Right atrium auricular region (tissue), 2 donors: Measurements from ENCODE around the gene IFNGR2. TPM values are rescaled to one million over a fixed set of nuclear protein-coding genes. Genes with fewer than 3 reads are reported as not detected.

Experiments used
- DNase-seq: peaks from one replicate; pipeline ENCODE4 v3.0.0-alpha.2; 2019; ENCODE audit warnings: low spot score
- H3K27ac ChIP-seq, 2 donors: fragments of 200-600 bp; sonication (generic); 1 replicate in 1 of 2; 2 replicates in 1 of 2; pipeline ENCODE4 v1.5.1; 2016 to 2019
- H3K27me3 ChIP-seq, 2 donors: fragments of 200-600 bp; sonication (generic); one replicate each; pipeline versions ENCODE4 v1.5.1 to v1.6.0; 2017 to 2019
- H3K36me3 ChIP-seq: fragments of 200-600 bp; sonication (generic); one replicate; pipeline ENCODE4 v1.5.1; 2016
- H3K4me1 ChIP-seq, 2 donors: fragments of 200-600 bp; sonication (generic); one replicate each; pipeline versions ENCODE4 v1.5.1 to v1.6.0; 2017 to 2019
- H3K4me3 ChIP-seq, 2 donors: fragments of 200-600 bp; sonication (generic); 1 replicate in 1 of 2; 2 replicates in 1 of 2; pipeline ENCODE4 v1.5.1; 2017 to 2019; ENCODE audit warnings: mild to moderate bottlenecking in 1 of 2, moderate library complexity in 1 of 2
- H3K9me3 ChIP-seq, 2 donors: fragments of 200-600 bp; sonication (generic); one replicate each; pipeline ENCODE4 v1.5.1; 2019
- total RNA-seq, 2 donors: library from RNA; depleted of rRNA; stranded (reverse); fragments of >200 nt; gene quantifications; one replicate each; pipeline ENCODE4 v1.1.0, GENCODE V29; 2016
- TF ChIP-seq, protein P1 (sequence below), 2 donors: fragments of 200-600 bp; sonication (generic); IDR thresholded peaks; one replicate each; pipeline ENCODE4 v1.5.1; 2019; ENCODE audit warnings: antibody characterized with exemption in 2 of 2

IFNGR2 gene, protein sequence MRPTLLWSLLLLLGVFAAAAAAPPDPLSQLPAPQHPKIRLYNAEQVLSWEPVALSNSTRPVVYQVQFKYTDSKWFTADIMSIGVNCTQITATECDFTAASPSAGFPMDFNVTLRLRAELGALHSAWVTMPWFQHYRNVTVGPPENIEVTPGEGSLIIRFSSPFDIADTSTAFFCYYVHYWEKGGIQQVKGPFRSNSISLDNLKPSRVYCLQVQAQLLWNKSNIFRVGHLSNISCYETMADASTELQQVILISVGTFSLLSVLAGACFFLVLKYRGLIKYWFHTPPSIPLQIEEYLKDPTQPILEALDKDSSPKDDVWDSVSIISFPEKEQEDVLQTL
- 10 to 100 TPM; 40.2 to 47.3 TPM for total RNA-seq

DNA sequence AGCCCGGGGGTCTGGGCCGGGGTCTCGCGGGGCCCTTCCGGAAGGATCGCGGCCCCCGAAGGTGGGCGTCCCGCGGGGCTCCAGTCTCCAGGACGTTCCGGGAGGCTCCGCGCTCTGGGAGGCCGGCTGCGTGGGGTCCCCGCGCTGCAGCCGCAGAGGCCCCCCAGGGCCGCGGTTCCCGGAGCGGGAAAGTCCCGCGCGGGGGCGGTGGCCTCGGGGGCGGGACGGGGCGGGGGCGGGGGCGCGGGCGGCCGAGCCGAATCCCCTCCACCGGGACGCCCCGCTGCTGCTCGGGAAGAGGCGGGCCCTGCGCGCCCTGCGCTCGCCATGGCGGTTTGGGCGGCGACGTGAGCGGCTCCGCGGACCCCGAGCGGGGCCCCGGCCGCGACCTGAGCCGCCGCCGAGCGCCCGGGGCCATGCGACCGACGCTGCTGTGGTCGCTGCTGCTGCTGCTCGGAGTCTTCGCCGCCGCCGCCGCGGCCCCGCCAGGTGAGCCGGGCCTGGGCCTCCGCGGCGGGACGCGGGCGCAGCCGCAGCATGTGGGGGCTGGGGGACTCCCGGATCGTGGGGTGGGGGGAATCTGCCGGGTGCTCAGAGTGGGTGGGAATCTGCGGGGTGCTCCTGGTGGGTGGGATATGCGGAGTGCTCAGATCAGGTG is at the start of gene IFNGR2:
Gene IFNGR2 (plus strand): TSS at position 286 of the 658 bp plus-strand sequence. CDS start 131 bp downstream, at position 417.
- TF ChIP-seq, protein P1, sequence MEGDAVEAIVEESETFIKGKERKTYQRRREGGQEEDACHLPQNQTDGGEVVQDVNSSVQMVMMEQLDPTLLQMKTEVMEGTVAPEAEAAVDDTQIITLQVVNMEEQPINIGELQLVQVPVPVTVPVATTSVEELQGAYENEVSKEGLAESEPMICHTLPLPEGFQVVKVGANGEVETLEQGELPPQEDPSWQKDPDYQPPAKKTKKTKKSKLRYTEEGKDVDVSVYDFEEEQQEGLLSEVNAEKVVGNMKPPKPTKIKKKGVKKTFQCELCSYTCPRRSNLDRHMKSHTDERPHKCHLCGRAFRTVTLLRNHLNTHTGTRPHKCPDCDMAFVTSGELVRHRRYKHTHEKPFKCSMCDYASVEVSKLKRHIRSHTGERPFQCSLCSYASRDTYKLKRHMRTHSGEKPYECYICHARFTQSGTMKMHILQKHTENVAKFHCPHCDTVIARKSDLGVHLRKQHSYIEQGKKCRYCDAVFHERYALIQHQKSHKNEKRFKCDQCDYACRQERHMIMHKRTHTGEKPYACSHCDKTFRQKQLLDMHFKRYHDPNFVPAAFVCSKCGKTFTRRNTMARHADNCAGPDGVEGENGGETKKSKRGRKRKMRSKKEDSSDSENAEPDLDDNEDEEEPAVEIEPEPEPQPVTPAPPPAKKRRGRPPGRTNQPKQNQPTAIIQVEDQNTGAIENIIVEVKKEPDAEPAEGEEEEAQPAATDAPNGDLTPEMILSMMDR (IDR thresholded peaks at IDR 0.05): no peak
- Histone ChIP-seq H3K4me1 (peaks cover 0 to 27% of the 10 kb centered on the region in 2 donors), H3K36me3 (no peaks in the 10 kb centered on the region), H3K27ac (peak within 1 kb of the TSS; percentile 95 to 97), H3K4me3 (peak within 1 kb of the TSS; percentile 92 to 99), H3K27me3 (no peaks in the 10 kb centered on the region), H3K9me3 (no peaks in the 10 kb centered on the region)
- no peak for DNase-seq

DNA sequence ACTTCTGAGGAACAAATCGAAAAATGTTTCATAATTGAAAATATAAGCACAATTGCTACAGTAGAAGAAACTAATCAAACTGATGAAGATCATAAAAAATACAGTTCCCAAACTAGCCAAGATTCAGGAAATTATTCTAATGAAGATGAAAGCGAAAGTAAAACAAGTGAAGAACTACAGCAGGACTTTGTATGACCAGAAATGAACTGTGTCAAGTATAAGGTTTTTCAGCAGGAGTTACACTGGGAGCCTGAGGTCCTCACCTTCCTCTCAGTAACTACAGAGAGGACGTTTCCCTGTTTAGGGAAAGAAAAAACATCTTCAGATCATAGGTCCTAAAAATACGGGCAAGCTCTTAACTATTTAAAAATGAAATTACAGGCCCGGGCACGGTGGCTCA is 47.9 kb upstream of the IFNGR2 start:
- no peaks in the 10 kb centered on the region for H3K27me3 ChIP-seq
- DNase-seq: no peak
- no peaks in the 10 kb centered on the region for H3K9me3 ChIP-seq
- H3K4me1 ChIP-seq: peaks cover 0 to 4% of the 10 kb centered on the region in 2 donors
- H3K27ac ChIP-seq: no peak overlapping the region
- no peak overlapping the region for H3K4me3 ChIP-seq
- TF ChIP-seq, protein P1 (IDR thresholded peaks at IDR 0.05): no peak
- peaks cover 27% of the 10 kb centered on the region for H3K36me3 ChIP-seq

DNA sequence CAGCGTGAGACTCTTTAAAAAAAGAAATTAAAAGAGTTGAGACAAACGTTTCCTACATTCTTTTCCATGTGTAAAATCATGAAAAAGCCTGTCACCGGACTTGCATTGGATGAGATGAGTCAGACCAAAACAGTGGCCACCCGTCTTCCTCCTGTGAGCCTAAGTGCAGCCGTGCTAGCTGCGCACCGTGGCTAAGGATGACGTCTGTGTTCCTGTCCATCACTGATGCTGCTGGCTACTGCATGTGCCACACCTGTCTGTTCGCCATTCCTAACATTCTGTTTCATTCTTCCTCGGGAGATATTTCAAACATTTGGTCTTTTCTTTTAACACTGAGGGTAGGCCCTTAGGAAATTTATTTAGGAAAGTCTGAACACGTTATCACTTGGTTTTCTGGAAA is 47.2 kb upstream of the IFNGR2 start:
- no peak for DNase-seq
- Histone ChIP-seq H3K4me3 (no peak overlapping the region), H3K9me3 (no peaks in the 10 kb centered on the region), H3K4me1 (peaks cover 0 to 10% of the 10 kb centered on the region in 2 donors), H3K36me3 (peaks cover 27% of the 10 kb centered on the region), H3K27me3 (no peaks in the 10 kb centered on the region), H3K27ac (no peak overlapping the region)
- TF ChIP-seq, protein P1 (IDR thresholded peaks at IDR 0.05): no peak

DNA sequence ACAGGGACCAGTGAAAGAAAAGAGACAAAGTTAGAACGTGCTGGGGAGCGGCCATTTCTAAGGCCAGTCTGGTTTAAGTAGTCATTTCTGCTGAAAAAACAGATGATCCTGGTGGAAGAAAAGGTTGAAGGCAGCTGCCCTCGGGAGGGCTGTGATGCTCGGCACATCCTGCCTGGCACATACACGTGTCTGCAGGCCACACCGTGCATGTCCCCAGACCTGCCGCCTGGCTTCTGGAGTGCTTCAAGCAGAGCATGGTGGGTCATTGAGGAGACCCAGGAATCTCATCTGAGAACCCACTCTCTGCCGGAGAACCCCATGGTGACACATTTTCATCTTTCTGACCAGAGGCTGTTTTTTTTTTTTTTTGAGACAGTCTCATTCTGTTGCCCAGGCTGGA is 46.0 kb upstream of the IFNGR2 start:
- no peaks in the 10 kb centered on the region for H3K27me3 ChIP-seq
- DNase-seq: no peak
- no peak overlapping the region for H3K27ac ChIP-seq
- no peak overlapping the region for H3K4me3 ChIP-seq
- no peaks in the 10 kb centered on the region for H3K9me3 ChIP-seq
- peaks cover 0 to 21% of the 10 kb centered on the region in 2 donors for H3K4me1 ChIP-seq
- TF ChIP-seq, protein P1 (IDR thresholded peaks at IDR 0.05): no peak
- peaks cover 24% of the 10 kb centered on the region for H3K36me3 ChIP-seq

DNA sequence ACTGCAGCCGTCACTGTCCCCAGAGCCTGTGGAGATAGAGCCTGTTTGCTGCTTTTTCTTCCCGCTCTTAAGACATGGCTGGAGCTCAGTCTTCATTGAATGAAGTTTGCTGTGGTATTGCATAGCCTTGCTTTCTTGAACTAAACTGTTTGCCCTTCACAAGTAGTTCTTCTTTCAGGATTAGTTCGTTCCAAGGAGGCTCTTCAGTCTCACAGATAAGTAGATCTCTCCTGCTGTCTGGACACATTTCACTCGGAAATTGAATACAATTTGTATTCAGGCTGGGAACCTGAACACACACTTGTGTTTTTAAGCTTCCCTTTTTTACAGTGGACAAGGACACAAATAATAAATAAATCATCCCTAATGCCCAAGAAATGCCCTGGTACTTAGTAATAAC is 43.8 kb upstream of the IFNGR2 start:
- Histone ChIP-seq H3K9me3 (no peaks in the 10 kb centered on the region), H3K27ac (peak overlapping the region; percentile 61 to 71), H3K27me3 (no peaks in the 10 kb centered on the region), H3K36me3 (peaks cover 18% of the 10 kb centered on the region), H3K4me3 (no peak overlapping the region), H3K4me1 (peaks cover 0 to 21% of the 10 kb centered on the region in 2 donors)
- no peak for DNase-seq
- TF ChIP-seq, protein P1 (IDR thresholded peaks at IDR 0.05): no peak
